GM21529 (cell line): ENCODE data around the gene DOK1.
"Not testable (repeated sequence)": the region's sequence is repeated elsewhere in the genome, so short reads cannot be mapped to it uniquely, and the experiment has no call there.

Experiments
- ATAC-seq: cut with Tn5 transposase; IDR thresholded peaks from one replicate; pipeline ENCODE4 v1.9.1; 2021; ENCODE audit not compliant: unreplicated experiment

The DOK1 gene

DNA sequence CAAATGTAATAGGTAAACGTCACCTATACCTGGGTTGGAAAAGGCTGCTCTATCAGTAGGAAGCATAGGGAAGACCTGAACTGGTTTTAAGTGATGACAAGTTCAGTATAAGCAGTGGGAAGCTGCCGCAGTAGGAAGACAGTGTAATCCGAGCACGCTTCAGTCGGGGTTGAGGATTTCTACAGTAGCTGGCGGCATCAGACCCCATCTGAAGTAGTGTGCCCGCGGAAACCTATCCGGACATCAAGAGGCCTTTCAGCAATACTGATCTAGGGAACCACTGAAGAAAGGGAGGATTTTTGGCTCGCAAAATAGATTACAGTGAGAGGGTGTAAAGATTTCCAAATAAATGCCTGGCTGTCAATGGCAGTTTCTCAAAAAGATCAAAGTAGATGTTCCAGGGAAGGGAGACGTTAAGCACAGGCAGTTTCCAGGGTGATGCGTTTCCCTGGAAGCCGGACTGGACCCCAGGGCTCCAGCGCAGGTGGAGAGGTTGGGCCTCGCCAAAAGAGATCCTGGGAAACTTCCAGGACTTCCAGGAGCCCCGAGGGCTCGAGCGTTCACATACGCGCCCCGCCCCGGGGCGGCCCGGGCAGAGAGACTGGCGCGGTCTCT, 6.1 kb upstream of the DOK1 start:
- ATAC-seq: no peak

DNA sequence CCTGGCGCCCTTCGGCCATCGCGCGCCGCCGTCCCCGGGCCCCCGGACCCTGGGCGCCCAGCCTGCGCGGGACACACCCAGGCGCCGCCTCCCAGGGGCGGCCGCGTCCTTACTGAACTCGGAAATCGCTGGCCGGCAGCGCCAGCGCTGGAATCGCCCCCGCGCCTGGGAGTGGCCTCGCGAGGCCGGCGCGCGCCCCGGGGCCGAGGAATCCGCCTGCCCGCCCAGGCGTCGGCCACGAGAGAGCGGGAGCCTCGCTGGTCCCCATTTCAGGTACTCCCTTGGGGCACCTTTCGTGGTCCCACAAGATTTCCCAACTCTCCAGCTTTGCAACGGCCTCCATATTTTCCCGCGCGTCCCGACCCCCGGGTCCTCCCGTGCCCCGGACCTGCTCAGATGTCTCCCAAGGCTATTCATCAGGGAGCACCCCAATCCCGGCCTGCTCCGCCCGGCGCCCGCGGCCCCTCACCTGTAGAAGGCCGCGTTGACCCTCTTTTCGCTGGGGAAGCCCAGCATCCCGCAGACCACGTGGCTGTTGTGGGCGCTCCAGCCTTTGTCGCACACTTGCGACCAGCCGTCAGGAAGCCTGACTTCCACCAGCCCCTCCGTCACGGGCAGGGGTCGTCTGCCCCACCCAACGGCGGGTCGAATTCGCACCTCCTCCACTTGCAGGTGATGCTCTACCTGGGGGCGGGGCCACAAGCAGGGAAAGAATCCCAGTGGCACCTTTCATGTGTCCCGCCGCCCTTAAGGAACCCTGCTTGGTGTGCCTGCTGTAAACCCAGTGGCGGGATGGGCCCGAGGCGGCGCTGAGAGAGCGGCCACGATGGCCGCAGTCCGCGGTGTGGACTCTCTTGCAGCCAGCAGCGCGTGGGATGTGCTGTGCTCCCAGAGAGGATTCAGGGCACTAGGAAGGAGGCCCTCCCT, 5.4 kb upstream of the DOK1 start:
- peak; percentile 33 for ATAC-seq

DNA sequence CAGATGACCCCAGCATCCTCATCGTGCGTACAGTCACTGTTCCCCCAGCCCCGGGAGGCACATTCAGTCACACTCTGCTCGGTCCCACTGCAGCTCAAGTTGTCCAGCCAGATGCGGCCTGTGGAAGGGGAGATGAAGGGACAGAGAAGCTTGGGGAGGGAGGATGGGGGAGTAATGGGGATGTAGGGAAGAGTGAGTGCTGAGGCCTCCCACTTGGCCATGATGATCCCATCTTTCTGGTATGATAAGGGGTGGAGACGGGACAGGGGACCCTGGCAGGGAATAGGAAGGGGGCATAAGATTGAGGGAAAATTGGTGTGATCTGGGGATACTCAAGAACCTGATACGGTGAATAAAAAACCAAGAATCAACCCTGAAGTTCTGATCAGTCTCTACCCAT, 4.3 kb upstream of the DOK1 start:
- no peak for ATAC-seq

DNA sequence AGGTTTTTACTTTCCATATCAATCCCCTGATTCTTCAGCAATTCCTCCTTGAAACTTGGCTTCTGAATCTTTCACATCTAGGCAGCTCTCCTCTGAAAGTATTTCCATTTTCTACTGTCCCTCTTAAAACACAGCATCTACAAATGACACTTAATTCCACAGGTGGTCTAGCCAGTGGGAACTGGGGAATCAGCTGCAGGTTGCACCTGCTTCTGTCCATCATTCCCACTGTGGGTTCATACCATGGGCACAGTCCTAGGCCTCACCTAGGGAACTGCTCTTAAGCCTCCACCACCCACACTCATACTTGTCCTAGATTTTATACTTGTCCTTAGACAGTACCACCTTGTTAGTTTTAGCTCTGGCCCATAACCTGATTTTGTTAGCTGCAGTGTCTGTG, 3.0 kb upstream of the DOK1 start:
- no peak for ATAC-seq

DNA sequence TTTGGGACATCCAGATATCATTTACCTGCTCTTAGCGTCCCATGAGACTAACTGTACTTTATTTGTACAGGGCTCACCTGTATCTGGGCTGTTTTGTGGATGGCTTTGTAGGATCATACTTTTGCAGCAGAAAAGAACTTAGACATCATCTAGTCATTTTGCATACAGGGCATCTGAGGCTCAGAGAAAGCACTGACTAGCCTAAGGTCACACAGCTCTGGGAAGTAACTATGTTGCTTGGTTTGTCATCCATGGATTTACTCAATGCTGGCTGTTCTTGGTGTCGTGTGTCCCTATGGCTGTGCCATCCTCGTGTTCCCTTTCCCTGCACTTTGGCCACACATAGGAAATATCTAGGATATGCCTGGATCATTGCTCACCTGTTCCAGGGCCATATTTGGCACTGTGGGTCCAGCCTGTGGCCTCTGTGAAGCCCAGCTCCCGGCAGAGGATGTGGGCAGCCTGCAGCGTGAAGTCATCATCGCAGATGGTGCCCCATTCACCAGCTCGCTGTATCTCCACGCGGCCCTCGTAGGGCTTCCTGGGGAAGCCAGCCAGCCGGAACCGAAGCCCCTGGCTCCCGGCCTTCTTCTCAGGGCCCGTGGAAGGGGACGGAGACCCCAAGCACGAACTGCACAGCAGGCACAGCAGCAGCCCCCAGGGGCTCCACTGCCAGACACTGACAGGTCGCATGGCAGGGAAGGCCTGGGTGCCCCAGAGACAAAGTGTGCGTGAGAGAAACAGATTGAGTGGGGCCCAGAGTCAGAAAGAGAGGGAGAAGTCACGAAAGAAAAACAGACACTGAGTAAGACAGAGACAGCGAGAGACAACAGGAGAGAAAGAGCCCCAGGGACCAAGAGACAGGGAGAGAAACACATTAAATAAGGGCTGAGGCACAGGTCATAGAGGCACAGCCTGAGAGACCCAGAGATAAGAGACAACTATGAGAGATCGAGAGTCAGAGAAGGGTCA, 2.3 kb upstream of the DOK1 start:
- peak; percentile 16 for ATAC-seq

DNA sequence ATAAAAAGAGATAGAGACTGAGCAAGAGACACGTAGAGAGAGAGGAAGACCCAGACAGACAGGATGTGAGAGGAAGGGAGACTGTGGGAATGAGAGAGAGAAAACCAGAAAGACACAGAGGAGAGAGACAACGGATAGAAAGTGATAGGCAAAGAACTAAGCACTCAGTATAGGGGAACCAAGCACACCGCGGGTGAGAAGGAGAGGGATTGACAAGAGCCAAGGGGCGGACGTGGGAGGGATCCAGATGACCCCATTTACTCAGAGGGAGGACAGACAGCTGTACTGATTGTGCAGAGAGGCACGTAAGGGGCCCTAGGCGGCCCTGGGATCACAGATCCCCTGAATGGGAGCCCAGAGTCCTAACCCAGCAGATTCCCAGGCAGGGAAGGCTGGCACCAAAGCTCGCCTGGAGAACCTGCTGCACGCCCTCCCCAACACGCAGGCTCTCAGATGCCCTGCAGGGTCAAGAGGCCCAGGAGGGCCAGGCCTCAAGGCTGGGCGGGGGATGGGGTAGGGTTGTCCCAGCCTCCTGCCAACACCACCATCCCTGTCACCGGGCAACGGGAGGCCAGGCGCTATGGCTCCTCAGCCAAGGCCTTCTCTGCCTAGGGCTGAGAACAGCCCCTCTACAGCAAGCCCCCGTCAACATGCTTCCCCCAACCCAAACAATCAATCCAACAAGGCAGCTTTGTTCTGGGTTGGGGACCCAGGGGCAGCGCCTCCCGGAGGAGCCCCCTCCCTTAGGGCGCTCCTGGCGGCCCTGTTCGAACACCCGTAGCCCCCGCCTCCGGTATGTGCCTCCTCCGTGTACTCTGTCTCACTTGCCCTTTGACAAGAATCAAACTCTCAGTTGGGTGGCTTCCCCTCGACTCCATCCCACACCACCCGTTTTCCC, 1.4 kb upstream of the DOK1 start:
- ATAC-seq: peak; percentile 18

DNA sequence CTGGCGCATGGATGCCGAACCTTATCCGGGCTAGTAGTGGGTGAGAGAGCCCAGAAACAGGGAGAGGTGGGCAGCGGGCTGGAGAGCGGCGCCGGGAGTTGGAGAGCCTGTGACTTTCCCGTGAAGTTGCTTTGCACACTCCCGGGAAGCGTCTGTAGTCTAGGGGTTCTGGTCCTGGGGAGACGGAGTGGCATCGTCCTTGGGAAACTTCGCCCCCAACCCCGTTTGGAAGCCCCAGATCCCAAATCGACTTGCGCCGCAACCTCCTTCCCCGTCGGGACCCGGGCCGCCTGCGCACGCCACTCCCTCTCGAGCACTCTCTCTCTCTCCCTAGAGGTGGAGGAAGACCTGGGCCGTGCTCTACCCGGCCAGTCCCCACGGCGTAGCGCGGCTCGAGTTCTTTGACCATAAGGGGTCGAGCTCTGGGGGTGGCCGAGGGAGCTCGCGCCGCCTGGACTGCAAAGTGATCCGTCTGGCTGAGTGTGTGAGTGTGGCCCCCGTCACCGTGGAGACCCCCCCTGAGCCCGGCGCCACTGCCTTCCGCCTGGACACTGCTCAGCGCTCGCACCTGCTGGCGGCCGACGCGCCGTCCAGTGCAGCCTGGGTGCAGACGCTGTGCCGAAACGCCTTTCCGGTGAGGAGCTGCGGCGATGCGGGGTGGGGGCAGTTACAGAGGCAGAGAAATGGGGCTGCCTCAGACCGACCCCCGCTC, 456 bp downstream of the DOK1 start:
- peak; percentile 32 for ATAC-seq

DNA sequence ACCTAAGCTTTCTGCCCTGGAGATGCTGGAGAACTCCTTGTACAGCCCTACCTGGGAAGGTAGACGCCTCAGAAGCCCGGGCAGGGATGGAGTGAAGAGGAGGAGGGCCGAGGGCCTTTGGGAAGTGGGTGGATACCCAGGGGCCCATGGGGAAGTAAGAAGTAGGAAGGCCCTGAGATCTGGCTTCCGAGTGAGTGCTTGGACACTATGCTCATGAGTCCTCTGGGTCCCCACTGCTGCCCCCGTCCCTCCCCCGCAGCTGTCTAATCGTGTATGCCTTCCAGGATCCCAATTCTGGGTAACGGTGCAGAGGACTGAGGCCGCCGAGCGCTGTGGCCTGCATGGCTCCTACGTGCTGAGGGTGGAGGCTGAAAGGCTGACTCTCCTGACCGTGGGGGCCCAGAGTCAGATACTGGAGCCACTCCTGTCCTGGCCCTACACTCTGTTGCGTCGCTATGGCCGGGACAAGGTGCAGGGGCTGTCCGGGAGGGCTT, 1.1 kb downstream of the DOK1 start:
- ATAC-seq: no peak

DNA sequence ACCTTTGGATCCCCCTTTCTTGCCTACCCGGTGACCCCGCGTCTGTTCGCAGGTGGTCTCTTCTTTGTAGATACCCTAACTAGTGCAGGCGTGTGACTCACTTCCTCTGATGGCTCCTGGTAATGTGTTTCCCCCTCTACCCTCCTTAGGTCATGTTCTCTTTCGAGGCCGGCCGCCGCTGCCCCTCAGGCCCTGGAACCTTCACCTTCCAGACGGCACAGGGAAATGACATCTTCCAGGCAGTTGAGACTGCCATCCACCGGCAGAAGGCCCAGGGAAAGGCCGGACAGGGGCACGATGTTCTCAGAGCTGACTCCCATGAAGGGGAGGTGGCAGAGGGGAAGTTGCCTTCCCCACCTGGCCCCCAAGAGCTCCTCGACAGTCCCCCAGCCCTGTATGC, 1.6 kb downstream of the DOK1 start:
- ATAC-seq: no peak

DNA sequence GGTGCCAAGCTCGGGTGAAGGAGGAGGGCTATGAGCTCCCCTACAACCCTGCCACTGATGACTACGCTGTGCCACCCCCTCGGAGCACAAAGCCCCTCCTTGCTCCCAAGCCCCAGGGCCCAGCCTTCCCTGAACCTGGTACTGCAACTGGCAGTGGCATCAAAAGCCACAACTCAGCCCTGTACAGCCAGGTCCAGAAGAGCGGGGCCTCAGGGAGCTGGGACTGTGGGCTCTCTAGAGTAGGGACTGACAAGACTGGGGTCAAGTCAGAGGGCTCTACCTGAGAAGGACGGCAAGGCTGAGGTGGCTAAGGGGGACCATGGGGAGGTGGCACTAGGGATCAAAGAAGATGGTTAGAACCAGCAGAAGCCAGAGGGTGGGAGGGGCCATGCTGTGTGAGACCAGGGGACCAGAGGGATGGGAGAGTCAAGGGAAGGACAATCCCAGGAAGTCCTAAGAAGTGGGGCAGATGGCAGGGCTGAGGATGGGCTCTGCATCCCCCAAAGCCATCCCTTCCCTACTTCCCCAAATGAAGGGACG, 2.4 kb downstream of the DOK1 start:
- ATAC-seq: no peak

DNA sequence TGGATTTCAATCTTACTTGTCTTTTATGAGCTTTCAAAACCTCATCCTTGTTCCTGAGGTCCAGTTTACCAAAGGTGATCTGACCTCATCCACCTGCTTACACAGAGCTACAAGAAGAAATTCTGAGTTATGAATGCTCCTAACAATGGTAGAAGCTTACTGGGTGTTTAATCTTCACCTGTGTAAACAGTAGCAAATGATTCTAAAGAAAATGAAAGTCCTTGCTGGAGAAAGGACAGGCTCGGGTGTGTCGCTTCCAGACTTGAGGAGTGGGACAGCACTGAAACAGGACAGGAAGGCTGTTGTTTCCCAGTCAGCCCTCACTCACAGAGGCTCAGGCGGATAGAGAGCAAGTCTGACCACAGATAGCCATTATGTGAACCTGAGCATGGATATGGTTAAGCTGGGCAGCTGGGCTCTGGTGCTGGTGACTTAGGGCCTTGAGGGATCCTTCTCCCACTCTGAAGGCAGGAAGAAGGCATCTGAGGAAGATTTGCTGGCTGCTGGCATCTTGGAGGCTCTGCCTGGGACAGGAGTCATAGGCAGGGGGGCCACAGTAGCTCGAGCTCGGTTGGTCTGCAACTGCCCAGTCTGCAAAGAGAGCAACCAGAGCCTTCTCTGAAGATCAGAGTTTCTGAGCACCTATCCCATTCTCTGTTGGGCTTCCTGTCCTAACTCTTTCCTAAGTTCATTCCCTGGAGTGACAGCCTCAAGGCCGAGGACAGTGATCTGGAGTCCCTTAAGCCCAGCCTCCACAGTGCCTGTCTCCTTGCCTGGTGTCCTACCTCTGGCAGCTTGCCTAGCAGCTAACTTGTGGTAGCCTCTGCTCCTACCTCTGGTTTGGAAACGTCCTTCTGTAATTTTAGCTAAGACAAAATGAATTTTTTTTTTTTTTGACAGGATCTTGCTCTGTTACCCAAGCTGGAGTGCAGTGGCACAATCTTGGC, 4.0 kb downstream of the DOK1 start:
- no peak for ATAC-seq

DNA sequence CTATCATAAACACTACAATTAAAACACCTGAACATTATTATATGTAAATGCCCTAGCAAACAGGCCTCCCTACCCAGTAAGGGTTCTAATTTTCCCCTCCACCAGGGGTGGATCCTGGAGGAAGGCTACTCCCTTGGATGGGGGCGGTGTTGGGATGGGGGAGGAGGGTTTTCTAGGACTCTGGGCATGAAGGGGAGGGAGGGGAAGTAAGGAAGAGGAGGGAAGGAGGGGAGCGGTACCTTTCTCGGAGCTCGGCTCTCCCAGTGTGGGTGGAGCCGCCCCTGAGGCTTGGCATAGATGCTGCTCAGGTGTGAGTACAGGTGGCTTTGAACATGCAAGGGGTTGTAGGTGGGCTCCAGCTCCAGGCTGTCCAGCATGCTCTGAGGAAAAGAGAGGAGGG, 5.4 kb downstream of the DOK1 start:
- no peak for ATAC-seq

DNA sequence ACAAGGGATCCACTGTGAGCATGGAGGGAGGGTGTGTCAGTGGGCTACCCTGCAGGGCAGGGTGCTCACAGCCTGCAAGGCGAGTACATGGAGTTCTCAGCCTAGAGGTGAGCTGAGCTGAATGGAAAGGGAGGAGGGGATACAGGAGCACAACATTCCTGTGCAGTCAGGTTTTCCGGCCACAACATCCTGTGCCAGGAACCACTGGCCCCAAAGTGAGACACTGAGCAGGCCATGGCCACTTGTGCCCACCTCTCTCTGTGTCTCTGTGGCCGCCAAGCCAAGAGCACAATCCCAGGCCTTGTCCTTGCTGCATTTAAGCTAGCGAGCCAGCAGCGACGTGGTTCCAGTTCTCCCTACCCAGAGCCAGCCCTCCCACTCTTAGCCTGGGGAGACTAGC, 6.1 kb downstream of the DOK1 start:
- ATAC-seq: no peak

DNA sequence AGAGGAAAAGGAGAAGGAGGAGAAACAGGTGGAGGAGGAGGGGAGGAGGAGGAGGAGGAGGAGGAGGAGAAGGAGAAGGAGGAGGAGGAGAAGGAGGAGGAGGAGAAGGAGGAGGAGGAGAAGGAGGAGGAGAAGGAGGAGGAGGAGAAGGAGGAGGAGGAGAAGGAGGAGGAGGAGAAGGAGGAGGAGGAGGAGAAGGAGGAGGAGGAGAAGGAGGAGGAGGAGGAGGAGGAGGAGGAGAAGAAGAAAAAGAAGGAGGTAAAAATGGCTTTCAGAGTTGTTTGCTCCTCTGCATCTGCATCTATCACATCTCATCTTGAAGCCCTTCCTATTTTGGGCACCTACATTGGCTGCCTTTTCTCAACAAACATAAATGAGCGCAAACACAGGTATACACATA, 6.5 kb downstream of the DOK1 start:
- not testable (repeated sequence) for ATAC-seq

DNA sequence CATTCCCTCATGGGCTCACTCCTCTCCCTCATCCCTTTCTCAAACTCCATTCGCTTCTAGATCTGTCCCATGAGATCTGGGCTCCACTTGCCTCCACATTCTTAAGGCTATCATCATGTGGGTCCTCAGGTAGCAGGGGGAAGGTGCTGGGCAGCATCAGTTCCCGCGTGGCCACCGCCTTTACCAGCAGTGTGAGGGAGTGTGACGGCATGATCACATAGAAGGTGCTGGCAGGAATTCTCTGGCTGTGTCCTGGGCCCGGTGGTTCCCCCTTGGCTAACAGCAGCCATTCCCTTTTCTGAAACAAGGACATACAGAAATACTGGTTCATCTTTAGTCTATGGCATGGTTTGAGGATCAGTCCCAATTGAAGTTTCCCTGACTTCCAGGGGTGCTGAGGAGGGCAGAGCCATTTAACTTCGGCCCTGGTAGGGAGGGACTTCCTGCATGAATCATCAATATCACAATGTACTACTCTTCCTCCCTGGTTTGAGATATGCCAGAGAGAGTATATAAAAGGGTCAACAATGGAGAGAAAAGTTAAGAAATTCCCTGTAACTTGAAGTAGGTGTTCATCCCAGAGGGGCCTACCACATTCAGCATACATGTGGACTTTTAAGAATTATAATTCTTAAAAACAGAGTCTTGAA, 7.7 kb downstream of the DOK1 start:
- no peak for ATAC-seq

DNA sequence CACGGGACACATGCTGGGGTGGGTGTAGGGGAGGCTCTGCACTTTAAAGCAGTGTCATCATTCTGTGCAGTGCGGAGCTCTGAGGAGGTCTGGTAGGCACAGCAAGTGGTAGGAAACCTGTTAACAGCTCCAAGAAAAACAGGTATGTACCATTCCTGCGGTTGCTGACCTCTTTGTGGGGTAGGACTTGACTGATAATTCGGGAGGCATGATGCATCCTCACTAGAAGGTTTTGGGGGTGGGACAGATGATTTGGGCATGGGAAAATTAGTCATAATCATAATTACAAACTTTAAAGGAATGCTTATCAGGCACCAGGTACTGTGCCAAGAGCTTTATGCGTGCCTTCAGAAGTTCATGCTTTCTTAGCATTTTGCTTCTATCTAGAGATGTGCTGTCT, 9.7 kb downstream of the DOK1 start:
- no peak for ATAC-seq

DNA sequence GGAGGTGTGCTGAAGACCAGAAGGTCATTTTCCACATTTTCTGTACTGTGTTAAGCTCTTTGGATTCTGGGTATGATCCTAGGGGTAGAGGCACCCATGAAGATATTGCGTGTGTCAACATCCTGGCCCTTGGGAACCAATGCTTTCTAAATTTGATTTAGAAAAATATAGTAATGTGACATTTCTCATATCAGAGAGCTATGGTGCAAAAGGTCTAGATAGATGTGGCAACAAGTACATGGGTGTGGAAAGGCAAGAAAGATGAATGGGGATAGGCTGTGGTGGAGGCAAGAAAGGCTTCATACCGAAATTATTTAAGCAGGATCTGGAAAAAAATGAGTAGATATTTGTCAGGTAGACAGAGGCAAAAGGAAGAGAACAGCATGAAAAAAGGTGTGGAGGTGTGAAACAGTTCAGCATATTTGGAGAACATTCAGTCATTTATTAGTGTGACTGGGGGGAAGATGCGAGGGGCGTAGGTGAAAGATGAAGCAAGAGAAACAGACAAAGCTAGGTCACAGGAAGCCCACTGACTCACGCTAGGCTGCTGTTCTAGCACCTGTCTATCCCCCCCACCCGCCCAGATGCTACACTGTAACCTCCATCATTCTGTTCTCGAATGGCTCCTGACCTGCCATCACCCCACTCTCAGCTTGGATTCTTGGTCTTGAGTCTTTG, 11.7 kb downstream of the DOK1 start:
- ATAC-seq: no peak
